HG02884 (cell line): ENCODE data around the gene YY1.
"Not testable (repeated sequence)": the region's sequence is repeated elsewhere in the genome, so short reads cannot be mapped to it uniquely, and the experiment has no call there.

Experiments used
- ATAC-seq: cut with Tn5 transposase; IDR thresholded peaks from one replicate; pipeline ENCODE4 v1.9.1; 2021; ENCODE audit warnings: mild to moderate bottlenecking, moderate library complexity; ENCODE audit not compliant: unreplicated experiment

The YY1 gene

DNA sequence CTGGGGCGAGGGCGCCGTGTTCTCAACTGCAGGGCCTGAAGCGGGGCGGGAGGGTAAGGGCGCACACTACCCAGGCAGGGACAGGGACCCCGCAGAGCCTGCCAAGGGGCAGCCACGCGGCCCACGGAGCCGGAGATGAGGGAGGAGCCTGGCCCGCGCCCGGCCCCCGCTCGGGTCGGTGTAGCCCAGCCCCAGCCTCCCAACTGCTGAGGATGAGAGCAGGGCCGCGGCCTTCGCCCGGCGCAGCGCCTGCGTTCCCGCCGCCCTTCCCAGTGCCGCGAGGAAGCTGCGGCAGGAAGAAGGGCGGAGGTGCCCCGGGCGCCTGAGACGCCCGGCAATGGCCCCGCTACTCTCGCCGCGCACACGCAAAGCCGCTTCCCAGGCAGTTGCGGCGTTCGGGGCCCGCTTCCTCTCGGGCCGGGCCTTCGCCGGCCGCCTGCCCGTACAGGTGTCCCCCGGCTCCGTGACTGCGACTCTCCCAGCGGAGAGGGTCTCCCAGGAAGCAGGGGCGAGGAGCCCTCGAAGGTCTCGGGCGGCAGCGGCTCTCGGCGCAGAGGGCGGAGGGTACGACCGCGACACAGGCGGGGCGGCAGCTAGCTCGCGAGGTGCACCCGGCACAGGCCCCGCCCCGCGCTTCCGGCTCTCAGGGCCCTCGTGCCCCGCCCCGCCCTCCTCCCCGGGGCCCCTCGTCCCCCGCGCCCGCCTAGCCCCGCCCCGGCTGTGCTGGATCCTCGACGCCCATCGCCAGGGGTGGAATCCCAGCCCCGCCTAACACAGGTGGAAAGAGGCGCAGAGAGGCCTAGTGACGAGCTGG lies 24.8 kb upstream of the YY1 start:
- peak; percentile 89 for ATAC-seq

DNA sequence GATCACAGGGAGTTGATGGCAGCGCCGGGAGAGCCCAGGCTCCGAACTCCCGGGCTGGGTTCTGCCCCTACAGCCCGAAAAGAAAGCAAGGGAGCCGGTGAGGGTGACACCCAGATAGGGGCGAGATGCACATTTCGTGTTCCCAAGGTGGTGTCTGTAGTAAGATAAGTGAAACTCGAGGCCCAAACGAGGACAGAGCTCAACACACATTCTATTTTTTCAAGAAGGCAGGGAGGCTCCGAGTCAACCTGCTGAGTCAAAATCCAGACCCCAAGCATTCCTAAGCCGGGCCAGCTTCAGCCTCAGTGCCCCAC lies 24.2 kb upstream of the YY1 start:
- no peak for ATAC-seq

DNA sequence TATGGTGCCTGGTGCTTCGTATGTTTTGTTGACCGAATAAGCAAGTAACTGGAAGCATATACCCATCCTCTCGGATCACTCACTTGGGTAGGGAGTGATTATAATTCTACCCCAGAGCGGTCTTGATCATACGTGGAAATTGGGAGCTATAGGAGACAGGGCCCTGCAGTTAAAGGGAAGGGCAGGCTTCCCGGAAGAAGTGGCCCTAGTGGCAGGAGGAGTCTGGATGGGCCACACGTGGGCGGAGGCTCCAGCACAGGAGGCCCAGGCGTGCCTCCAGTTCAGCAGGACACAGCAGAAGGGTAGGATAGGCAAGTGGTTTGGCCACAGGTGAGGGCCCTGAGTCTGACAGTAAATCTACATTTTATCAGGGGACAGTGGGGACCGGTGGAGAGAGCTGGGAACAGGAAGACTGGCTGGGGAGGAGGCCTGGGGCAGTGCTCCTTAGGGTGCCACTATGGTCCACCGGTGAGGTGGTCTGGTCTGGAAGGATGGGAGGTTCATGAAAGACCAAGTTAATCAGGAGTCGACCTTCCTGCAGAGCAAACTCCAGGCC lies 23.5 kb upstream of the YY1 start:
- no peak for ATAC-seq

GRCh38 chr14:100219126-100219785 lies 19.7 kb upstream of the YY1 start:
- no peak for ATAC-seq

GRCh38 chr14:100221533-100222223 lies 17.3 kb upstream of the YY1 start:
- ATAC-seq: peak; percentile 96

DNA sequence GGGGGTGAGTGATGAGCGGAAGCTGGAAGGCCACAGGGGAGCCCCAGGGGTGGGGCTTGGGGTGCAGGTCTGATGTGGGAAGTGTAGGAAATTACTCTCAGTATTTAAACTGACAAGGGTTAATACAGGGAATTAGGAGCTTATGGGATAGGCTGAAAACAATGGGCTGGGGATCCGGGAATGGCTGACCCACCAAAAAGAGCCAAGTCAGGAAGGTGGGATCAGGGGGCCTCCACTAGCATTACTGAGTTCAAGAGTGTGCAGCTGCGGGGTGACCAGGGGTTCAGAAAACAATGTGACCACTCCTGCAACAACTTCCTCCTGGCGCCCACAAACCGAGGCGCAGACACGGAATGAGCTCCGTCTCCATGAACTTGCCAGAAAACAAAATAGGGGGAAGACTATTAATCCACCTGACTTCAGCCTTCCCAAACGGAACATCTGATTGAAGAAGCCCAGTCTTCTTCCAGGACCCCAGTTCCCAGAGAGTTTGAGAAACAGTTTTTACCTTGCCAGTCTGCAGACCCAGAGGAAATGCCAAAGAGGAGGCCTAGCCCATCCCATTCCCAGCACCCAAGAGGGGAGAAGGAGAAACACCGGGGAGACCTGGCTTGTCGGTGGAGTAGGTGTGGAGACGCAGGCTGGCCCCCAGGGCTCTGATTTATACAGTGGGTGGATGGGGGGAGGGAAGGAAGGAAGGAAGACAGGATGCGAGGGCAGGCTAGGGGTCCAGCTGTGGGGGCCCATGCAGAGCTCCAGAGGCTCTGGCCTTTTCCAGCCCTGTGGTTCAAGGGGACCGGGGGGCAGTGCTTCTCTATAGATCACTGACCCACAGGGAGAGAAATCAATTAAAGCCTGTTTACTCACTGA lies 16.5 kb upstream of the YY1 start:
- ATAC-seq: no peak

DNA sequence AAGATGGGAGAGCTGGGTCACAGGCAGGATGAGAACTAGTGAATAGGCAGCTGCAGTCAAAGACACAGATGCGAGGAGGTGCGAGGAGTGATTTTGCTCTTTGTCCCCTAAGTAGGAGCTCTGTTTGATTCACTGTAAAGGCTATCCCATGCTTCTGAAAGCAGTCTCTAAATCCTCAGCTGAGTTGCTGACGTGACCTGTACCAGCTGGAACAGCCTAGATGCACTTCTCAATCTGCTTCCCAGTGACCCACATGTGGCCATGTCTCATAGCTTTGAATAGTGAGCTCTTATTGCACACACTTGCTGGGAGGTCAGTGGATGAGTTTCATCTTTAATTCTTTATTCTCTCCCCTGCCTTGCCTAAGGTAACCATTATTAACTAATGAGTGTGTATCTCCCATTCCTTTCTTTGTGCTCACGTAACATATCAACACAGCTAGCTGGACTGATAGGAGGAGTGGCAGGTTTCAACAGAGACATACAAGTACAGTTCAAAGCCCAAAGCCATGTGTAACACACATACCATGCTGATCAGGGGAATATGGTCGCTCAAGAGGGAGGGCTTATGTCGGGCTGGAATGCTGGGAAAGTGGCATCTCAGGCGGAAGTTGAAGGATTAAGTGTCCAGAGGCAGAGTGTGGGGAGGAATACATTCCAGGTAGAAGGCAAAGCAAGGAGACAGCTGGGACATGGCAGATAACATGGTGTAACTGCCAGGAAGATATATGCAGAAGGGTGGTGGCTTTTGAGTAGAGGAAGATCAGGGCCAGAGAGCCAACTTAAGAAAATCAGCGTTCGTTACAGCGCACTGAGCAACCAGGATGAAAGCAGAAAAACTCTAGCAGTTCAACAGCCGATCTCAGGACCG lies 15.4 kb upstream of the YY1 start:
- ATAC-seq: no peak

DNA sequence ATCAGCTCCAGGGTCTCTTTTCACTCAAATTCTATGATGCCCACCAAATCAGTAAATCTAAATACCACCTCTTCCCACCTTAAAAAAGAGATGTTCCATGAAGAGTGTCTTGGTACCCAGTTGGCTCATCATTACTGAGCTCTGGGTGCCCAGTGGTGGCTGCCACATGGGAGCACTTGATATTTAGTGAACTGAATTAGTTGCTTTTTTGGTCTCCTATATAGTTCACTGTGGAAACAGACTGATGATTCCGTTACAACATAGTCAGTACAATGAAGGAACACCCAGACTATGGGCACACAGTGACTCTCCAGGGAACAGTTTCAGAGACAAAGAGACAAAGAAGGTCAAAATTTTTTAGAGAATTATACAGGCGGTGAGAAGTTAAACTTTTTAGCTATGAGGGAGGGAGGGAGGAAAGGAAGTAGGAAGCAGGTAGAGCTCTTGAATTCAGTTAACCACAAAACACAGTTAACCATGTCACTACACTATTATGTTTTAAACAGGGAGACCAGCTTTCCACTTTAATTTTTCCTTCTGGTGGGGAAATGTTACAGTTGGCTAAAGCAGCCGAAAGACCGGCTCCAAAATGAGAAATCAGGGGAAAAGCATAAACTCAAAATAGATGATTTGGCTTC lies 14.6 kb upstream of the YY1 start:
- no peak for ATAC-seq

- no peak for ATAC-seq
Observed at GRCh38 chr14:100225169-100225568, 13.8 kb upstream of the YY1 start.

- ATAC-seq: no peak
Observed at GRCh38 chr14:100230361-100230760, 8.6 kb upstream of the YY1 start.

DNA sequence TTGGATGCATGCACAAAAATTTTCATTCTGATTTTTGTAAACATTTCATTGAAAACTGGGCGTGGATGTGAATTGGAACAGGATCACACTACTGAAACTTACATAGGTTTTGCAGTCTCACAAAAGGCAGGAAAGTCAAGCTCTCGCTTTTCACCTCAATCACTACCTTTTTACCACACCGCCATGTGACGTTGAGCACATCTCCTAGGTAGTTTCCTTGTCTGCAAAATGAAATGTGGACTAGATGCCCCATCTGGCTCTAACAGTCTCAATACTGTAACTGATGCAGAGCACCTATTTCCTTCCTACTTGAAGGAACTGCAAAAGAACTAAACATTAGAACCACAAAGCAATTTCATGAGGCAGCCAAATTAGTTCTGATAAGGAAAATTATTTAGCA lies 4.4 kb upstream of the YY1 start:
- no peak for ATAC-seq

- ATAC-seq: not testable (repeated sequence)
Observed at GRCh38 chr14:100236271-100236818, 2.6 kb upstream of the YY1 start.

- no peak for ATAC-seq
Observed at GRCh38 chr14:100236881-100237280, 2.1 kb upstream of the YY1 start.

GRCh38 chr14:100237735-100238418 lies 1.1 kb upstream of the YY1 start:
- ATAC-seq: peak; percentile 7

- no peak for ATAC-seq
Observed at GRCh38 chr14:100239211-100239839, 381 bp downstream of the YY1 start.

DNA sequence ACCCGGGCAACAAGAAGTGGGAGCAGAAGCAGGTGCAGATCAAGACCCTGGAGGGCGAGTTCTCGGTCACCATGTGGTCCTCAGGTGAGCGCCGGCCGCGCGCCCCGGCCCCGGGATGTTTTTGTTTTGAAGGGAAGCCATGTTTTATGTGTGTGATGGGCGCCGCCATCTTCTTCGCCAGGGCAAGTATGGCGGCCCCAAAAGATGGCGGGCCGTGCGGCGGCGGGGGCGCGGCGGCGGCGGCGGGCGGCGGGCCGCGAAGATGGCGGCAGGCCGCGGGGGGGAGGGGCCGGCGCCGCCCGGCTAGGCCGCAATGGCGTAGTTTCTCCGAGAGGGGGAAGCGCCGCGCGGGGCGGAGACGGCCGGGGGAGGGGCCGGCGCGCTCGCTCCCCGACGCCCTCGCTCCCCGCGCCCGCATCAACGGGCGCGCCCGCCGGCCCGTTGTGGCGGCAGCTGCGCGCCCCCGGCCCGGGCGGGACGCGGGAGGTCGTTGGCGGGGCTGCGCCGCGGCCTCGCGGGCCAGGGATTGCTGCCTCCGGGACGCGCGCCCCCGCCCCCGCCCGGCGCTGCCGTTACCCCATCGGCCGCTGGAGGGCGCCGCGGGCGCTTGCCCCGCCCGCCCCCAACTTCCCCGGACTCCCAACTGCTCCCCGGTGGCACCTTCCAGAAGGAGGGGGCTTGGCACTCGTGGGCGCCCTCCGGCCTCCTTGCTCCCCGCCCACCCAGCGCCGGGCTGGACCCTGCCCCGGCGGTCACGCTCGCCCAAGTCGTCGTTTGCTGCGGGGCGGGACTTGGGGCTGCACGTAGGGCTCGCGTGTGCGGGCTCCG lies 1.1 kb downstream of the YY1 start:
- ATAC-seq: peak; percentile 35

DNA sequence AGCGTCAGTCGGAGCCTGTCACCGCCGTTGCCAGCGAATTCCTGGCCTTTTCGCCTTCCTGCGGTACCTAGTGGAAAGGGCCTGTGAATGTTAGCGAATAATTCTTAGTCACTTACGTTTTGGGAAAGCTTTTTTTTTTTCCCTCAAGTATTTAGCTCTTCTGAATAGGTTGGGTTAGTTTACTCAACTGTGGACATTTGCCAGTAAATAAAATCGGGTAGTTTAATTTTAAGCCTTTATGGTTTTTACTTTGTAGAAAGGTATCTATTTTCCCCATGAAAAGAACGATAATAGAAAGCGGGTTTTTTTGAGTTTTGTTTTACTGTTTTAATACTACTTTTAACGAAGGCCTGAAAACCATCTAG lies 1.7 kb downstream of the YY1 start:
- no peak for ATAC-seq
